ENCODE data around the gene RFNG. TPM values are rescaled to one million over a fixed set of nuclear protein-coding genes. Genes with fewer than 3 reads are reported as not detected.
"Not testable (repeated sequence)": the region's sequence is repeated elsewhere in the genome, so short reads cannot be mapped to it uniquely, and the experiment has no call there.

The RFNG gene
- total RNA-seq, 1 donor from 2014 or later: 19.3 TPM

DNA sequence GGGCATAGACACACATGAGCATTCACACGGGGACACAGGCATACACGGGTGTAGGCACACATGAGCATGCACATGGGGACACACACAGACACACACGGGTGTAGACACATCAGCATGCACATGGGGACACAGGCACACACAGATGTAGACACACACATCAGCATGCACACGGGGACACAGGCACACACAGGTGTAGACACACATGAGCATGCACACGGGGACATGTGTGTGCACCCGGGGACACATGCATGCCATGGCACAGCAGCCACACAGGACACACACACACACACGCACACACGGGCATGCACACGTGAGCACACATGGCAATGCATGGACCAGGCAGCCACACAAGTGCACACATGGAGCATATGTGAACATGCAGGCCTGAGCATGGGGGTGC lies 9.0 kb downstream of the RFNG start:
- DNase-seq: no peak

DNA sequence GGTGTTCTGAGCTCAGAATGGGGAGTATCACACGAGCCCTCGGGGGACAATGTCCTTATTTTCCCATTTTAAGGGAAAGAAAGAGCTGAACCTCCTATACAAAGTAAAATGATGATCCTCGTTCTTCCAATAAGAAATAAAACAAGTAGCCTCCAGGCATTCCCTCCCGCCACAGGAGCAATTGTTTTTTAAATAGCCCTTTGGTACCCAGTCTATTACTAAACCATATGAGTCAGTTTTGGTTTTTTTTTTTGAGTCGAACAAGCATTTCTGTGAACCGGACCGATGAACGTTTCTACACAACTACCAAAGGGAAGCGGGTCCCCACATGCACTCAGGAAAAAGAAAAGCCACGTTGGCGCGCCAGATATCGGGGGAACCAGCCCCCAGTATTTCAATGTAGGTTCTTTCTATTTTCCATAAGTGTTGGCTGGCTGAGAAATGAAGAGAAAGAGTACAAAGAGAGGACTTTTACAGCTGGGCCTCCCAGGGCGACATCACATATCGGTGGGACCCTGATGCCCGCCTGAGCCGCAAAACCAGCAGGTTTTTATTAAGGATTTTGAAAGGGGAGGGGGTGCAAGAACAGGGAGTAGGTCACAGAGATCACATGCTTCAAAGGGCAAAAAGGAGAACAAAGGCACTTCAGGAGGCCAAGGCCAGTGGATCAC lies 10.3 kb downstream of the RFNG start:
- no peak for DNase-seq

DNA sequence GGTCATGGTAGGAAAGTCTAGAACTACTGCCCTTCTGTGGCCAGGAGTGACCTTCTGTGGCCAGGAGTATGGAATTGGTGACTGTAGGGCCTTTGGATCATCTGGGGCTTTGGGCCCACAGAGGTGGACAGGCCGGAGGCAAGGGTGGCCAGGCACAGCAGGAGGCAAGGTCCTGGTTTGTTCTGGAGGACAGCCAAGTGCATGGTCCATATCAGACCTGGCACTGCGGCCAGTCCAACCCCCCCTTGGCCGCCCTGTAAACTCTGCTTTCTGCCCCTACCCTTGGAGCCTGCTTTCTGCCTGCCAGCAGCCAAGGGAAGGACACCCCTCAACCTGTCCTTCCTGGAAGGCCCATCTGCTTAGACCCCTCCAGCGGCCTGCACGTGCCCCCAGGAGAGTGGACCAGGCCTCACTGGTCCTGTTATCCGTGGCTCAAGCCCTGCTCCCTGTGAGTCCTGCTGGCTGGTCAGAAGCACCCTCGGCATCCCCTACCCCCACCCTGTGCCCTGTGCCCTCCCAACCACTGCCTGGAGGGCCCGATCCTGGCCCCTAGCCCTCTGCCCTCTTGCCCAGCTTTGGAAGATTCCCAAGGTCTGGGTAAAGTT lies 11.8 kb downstream of the RFNG start:
- DNase-seq: no peak

DNA sequence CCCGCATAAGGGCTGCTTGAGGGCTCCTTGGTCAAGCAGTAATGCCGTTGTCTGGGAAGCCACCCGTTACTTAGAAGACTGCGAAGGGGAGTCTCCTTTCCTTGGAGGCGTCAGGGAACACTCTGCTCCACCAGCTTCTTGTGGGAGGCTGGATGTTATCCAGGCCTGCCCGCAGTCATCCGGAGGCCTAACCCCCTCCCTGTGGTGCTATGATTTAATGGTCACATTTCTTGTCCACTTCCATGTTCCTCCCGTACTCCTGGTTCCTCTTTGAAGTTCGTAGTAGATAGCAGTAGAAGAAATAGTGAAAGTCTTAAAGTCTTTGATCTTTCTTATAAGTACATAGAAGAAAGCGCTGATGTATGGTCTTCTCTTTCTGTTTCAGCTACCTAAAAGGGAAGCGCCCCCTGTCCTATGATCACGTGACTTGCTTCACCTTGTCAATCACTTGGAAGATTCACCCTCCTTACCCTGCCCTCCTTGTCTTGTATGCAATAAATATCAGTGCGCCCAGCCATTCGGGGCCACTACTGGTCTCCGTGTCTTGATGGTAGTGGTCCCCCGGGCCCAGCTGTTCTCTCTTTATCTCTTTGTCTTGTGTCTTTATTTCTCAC lies 12.7 kb downstream of the RFNG start:
- not testable (repeated sequence) for DNase-seq

DNA sequence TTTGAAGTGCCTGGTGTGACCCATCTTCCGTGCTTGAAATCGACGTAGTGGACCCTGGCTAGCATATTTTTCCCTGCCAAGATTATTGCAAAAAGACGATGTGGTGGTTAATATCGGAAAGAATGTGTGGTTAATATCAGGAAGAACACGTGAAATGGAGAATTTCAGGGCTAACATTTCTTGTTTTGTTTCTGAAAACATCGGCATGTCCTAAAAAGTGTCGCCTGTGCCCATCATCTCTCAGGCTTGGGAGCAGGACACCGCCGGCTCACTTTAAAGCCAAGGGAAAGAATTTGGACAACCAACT lies 13.8 kb downstream of the RFNG start:
- DNase-seq: peak; percentile 69

DNA sequence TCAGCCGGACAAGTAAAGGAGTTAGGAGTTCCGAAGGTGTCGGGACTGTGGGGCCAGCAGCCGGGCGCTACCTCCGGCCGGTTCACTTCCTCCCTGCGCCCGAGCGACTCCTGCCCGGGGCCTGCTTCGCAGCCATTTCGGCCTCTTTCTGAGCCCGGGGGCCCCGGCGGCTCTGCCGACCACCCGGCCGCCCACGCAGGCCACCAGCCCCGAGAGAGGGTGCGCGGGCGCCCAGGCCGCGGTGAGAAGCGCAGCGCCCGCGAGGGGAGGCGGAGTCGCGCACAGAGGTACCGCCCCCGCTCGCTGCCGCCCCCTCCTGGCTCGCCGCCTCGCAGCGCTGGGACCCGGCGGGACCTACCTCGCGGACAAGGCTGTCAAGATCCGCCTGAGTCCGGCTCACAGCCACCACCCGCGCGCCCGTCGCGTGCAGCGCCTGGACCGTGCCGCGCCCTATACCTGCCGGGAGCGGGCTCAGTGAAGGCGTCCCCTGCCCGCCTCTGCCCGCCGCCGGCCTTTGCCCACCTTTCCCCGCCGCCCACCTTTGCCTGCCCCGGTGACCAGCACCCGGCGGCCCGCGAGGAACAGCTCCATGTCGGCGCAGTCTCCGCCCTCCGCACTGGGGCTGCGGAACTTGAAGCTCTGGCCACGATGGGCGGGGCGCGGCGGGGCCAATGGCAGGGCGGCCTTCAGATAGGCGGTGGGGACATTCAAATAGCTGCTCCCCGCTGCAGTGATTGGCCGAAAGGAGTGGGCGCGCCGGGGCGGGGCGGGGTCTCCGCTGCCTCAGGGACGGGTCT lies 14.3 kb downstream of the RFNG start, which contains the start of gene DCXR:
Gene DCXR (minus strand): TSS at position 606 of the 797 bp plus-strand sequence. CDS start 15 bp downstream, at position 591.
- DNase-seq: peak; percentile 80

DNA sequence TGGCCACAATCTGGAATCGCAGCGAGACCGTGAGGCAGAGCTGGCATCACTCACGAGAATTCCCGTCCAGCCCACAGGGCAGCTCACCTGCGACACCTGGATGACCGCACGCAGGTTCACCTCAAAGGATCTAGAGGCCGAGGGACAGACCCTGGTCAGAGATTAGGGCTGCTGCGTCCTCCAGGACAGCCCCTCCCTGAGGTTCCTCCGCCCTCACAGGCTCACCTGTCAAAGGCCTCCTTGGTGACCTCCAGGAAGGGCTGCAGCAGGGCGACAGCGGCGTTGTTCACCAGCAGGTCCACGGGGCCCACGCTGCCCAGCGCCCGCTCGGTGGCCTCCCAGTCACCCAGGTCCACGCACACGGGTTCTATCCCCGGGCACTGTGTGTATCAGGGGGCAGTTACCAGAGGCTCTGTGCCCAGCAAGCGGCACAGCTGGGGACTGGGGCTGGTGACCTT lies 14.9 kb downstream of the RFNG start:
- no peak for DNase-seq

DNA sequence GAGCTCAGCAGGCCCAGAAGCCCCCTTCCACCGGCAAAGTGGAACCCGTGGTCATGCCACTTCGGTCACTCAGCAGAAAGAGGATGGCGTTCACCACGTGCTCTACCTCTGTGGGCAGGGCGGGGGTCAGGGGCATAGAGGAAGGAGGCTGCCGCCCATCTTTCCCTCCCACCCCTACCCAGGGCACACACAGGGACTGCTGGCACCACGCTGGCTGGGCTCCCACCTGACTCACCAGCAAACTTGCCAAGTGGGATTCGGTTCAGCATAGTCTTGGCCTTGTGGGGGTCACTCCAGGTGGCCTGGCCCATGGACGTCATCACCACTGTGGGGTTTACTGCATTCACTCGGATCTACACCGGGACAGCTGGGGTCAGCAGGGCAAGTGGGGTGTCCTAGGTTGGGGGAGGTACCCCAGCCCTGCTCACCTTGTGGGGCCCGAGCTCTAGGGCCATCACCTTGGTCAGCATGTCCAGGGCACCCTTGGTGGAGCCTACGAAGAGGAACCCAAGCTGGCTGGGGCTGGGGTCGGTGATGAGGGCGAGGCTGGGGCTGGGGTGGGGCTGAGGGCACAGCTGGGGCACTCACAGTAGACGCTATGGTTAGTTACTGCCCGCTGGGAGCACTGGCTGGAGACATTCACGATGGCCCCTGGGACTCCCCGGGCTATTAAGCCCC lies 15.5 kb downstream of the RFNG start:
- no peak for DNase-seq

DNA sequence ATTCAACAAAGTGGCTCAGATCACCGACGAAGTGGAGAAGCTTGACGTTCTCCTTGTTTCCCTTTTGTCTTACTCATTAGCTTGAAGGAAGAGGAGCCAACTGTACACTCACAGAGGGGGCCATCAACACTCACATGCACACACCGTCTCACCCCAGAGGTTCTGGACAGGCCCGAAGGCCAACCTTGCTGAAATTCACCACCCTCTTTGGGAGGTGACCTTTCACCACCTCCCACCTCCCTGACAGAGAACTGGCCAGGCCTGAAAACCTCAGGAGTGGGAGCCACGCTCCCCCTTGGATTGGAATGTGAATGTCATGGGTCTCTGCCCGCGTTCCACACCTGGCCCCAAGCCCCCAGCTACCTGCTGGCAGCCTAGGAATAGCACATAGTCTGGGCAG lies 16.1 kb downstream of the RFNG start:
- no peak for DNase-seq

DNA sequence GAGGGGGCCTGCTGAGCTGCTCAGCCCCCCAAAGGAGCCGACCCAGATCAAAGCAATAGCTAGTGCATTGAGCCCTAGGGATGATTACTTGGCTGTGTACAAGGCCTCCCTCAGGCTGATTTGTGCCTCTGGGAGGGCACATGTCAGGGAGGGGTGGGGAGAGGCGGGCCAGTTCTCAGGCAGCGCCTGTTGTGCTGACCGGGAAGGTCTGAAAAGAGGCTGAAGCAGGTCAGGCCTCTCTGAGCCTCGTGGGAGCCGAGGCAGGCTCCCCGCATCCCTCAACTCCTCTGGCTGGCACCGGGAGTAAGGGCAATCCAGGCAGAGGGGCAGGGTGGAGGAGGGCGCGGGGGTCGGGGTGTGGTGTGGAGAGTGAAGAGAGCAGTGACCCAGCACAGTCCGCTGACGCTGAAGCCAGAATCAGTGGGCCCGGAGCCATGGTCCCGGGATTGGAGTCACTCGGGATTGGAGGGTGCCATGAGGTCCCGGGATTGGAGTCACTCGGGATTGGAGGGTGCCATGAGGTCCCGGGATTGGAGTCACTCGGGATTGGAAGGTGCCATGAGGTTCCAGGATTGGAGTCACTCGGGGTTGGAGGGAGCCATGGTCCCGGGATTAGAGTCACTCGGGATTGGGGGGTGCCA lies 17.1 kb downstream of the RFNG start:
- no peak for DNase-seq

DNA sequence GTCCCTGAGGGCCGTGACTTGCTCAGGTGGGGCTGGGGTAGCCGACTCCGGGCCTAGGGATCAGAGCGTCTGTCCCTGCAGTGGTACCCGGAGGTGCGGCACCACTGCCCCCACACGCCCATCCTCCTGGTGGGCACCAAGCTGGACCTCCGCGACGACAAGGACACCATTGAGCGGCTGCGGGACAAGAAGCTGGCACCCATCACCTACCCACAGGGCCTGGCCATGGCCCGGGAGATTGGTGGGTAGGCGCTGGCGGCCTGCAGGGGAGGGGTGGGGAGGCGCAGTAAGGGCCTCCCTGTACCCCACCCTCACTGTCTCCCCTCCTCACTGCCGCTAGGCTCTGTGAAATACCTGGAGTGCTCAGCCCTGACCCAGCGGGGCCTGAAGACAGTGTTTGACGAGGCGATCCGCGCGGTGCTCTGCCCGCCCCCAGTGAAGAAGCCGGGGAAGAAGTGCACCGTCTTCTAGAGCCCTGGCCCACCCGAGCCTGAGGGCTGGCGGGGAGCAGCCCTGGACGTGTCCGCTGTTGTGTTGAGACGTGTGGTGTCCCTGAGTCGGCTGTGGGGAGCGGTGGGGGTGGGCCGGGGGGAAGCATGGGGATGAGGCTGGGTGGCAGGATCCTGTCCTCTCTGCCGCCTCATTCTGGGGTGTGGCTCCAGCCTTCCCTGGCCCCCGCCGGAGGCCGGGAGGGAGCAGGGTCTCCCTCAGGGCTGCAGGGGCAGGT lies 18.1 kb downstream of the RFNG start:
- DNase-seq: no peak

DNA sequence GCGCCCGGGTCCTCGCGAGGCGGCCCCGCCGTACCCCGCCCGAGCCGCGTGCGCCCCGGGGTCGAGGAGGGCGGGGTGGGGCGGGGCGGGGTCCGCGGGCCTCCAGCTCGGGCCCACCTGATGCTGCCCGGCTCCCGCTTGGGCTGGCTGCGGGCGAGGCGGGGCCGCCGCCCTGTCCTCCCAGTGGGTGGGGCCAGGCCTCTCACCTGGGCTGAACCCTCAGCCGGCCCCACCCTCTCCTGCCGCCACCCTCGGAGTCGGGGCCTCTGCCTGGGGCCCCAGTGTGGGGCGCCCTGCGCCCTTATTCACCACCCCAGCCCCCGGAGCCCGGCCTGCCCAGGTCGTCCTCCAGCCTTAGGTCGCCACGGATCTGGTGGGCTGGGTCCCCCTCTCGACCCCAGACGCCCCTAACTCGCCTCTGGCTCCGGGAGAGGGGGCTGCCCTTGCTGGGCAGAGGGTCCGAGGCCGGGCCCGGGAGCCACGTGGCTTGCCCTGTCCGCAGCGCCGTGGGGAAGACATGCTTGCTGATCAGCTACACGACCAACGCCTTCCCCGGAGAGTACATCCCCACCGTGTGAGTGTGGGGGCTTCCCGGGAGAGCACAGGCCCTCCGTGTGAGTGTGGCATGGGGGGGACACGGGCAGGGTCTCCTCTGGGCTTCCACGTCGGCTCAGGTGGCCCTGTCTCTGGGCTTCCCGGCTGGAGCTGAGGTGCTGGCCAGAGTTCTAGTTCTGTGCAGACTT lies 19.6 kb downstream of the RFNG start:
- DNase-seq: no peak

DNA sequence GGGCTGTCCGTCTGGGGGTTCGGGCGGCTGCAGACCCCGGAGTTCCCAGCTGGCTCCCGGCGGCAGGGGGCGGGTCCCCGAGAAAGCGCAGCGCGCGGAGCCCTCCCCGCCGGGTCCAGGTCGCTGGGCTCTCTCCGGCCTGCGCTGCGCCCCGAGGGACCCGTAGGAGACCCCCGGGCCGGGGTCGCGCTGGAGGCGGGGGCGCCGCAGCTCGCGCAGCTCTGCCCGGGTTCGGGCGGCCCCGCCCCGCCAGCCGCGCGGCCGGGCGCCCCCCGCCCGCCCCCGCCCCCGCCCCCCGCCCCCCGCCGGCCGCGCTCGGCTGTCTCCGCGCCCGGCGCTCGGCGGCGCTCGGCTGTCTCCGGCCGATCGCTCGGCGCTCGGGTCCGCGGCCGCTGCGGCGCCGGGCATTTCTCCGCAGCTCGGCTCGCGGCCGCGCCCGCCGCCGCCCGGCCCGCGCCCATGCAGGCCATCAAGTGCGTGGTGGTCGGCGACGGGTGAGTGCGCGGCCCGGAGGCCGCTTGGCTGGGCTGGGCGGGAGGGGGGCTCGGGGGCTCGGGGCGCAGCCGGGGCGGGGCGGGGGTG lies 20.2 kb downstream of the RFNG start, which contains the start of gene RAC3:
Gene RAC3 (plus strand): TSS at position 376 of the 582 bp plus-strand sequence. CDS start 84 bp downstream, at position 460.
- DNase-seq: no peak

DNA sequence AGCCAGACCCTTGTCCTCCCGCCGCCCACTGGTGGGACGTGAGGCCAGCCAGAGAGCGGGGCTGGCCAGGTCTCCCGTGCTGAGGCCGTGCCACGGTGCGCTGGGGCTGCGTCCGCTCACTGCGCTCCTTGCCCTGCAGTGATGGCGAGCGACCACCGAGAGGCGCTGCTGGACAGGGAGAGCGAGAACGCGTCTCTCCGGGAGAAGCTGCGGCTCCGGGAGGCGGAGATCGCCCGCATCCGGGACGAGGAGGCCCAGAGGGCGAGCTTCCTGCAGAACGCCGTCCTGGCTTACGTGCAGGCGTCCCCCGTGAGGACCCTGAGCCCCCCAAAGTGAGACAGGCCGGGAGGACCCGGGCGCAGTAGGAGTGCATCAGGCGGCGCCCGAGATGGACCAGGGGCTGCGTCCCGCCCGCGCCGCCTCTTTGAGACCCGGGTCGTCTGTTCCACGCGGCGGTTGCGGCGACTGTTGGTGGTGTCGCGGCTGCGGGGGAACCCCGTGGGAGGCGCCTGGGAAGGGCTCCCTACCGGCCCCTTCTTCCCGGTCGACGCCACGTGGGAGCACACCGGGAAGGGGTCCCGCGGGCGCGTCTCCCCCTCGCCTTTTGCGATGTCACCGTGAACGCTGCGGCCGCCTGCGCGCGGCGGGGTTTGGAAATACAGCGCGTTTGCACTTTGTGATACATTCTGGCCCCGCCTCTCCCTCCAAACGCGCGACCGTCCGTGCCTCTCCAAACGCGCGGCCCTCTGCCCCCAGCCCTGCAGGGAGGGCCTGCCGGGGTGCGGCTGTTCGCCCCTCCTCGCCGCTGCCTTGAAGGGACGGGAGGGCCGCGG lies 20.9 kb downstream of the RFNG start:
- peak; percentile 77 for DNase-seq

DNA sequence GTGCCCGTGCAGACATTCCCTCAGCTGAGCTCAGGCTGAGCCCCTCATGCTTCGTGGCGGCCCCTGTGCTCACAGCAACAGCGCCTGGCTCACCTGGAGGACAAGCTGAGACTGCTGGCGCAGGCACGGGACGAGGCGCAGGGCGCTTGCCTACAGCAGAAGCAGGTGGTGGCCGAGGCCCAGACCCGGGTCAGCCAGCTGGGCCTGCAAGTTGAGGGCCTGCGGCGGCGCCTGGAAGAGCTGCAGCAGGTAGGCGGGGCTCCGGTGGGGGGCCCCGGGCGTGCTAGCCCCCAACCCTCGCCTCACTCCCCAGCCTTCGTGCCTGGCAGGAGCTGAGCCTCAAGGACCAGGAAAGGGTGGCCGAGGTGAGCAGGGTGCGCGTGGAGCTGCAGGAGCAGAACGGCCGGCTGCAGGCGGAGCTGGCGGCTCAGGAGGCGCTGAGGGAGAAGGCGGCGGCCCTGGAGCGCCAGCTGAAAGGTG lies 21.6 kb downstream of the RFNG start:
- DNase-seq: no peak

DNA sequence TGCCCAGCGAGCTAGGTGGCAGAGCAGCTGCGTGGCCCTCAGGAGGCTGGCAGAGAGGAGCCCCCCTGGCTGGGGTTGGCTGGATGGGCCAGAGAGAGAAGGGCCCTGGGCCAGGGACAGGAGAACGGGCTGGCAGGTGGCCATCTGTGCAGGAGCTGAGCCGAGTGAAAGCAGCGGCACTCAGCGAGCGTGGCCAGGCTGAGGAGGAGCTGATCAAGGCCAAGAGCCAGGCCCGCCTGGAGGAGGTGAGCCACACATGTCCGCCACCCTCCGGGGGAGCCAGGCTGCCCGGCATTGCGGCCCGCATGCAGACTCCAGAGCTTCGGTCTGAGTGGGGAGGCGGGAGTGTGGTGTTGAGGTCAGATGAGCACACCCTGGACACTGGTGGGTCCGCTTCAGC lies 22.2 kb downstream of the RFNG start:
- no peak for DNase-seq

DNA sequence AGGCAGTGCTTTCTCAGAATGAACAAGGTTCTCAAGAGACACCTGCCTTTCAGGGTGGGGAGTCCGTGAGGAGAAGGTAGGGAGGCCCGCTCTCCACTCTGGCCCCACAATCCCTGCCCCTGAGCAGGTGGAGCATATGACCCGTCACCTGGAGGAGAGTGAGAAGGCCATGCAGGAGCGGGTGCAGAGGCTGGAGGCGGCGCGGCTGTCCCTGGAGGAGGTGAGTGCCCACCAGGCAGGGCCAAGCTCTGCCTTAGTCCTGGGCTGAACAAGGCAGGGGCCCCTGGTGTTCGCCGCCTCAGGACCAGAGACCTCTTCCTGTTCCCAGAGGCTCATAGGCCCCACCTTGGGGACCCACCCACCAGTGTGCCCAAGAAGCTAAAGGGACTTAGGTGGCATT lies 22.6 kb downstream of the RFNG start:
- no peak for DNase-seq

DNA sequence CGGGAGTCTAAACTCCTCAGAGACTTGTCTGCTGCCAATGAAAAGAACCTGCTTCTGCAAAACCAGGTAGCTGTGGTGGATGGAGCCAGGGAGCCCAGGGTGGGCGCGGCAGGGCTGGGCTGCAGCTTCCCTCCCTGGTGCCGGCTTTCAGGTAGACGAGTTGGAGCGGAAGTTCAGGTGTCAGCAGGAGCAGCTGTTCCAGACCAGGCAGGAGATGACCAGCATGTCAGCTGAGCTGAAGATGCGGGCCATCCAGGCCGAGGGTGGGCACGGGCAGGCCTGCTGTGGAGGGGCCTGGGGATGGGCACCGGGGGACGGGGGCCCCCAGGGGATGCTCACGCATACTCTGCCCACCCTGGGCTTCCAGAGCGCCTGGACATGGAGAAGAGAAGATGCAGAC lies 23.4 kb downstream of the RFNG start:
- DNase-seq: no peak
